HepG2 (cell line): ENCODE results near the gene IRF2BPL. TPM values are rescaled to one million over a fixed set of nuclear protein-coding genes. Genes with fewer than 3 reads are reported as not detected.

Experiments
- BATF2 ChIP-seq: sonication (generic); formaldehyde crosslinking; IDR thresholded peaks from 2 replicates; pipeline ENCODE4 v1.8.0; 2022; ENCODE audit warnings: mild to moderate bottlenecking, missing genetic modification reagents, moderate library complexity
- EP300 ChIP-seq, 3 experiments: sonication (generic) in 1 of 3; formaldehyde crosslinking in 1 of 3; IDR thresholded peaks; 2 replicates each; pipeline versions ENCODE4 v1.5.1 to v1.6.1; 2011 to 2020; ENCODE audit warnings: low read depth in 2 of 3, low read length in 2 of 3, borderline replicate concordance in 1 of 3, improper control_type of control experiment in 1 of 3, mild to moderate bottlenecking in 1 of 3, missing genetic modification reagents in 1 of 3, moderate library complexity in 1 of 3
- FLYWCH1 ChIP-seq: sonication (generic); formaldehyde crosslinking; IDR thresholded peaks from 2 replicates; pipeline ENCODE4 v1.8.1; 2023; ENCODE audit warnings: mild to moderate bottlenecking, missing genetic modification reagents
- HNF1B ChIP-seq: sonication (generic); formaldehyde crosslinking; IDR thresholded peaks from 2 replicates; pipeline ENCODE4 v1.5.1; 2020; ENCODE audit warnings: mild to moderate bottlenecking, moderate library complexity, missing genetic modification reagents
- HOXA5 ChIP-seq: sonication (generic); formaldehyde crosslinking; IDR thresholded peaks from 2 replicates; pipeline ENCODE4 v1.4.0; 2020; ENCODE audit warnings: missing genetic modification reagents
- KAT8 ChIP-seq: IDR thresholded peaks from 2 replicates; pipeline ENCODE4 v1.6.1; 2016; ENCODE audit warnings: missing genetic modification reagents, missing compliant biosample characterization
- KLF6 ChIP-seq: IDR thresholded peaks from 2 replicates; pipeline ENCODE4 v1.8.0; 2016; ENCODE audit warnings: missing biosample characterization, missing genetic modification reagents
- MAX ChIP-seq: IDR thresholded peaks from 2 replicates; pipeline ENCODE4 v1.6.1; 2012; ENCODE audit warnings: inconsistent platforms
- MEIS1 ChIP-seq: sonication (generic); formaldehyde crosslinking; IDR thresholded peaks from 2 replicates; pipeline ENCODE4 v1.9.0; 2021; ENCODE audit warnings: mild to moderate bottlenecking, missing genetic modification reagents, moderate library complexity, borderline replicate concordance
- MIER3 ChIP-seq: IDR thresholded peaks from 2 replicates; pipeline ENCODE4 v1.6.1; 2016; ENCODE audit warnings: missing compliant biosample characterization, borderline replicate concordance
- MYC ChIP-seq: sonication (generic); formaldehyde crosslinking; IDR thresholded peaks from 2 replicates; pipeline ENCODE4 v1.9.0; 2021; ENCODE audit warnings: missing genetic modification reagents, borderline replicate concordance
- PHB2 ChIP-seq: fragments of 450-650 bp; IDR thresholded peaks from 2 replicates; pipeline ENCODE4 v1.6.1; 2018; ENCODE audit not compliant: partially characterized antibody
- PHF5A ChIP-seq: IDR thresholded peaks from one replicate; pipeline ENCODE4 v1.6.1; 2018; ENCODE audit warnings: low read depth, missing genetic modification reagents; ENCODE audit not compliant: unreplicated experiment
- RFXANK ChIP-seq: IDR thresholded peaks from 2 replicates; pipeline ENCODE4 v1.6.1; 2016
- SALL2 ChIP-seq: sonication (generic); formaldehyde crosslinking; IDR thresholded peaks from 2 replicates; pipeline ENCODE4 v1.8.1; 2023; ENCODE audit warnings: mild to moderate bottlenecking, missing genetic modification reagents, inconsistent platforms
- SCMH1 ChIP-seq: sonication (generic); formaldehyde crosslinking; IDR thresholded peaks from 2 replicates; pipeline ENCODE4 v1.9.0; 2021; ENCODE audit warnings: missing genetic modification reagents, mild to moderate bottlenecking, borderline replicate concordance
- SKIL ChIP-seq: sonication (generic); formaldehyde crosslinking; IDR thresholded peaks from 2 replicates; pipeline ENCODE4 v1.8.0; 2022; ENCODE audit warnings: missing genetic modification reagents, mild to moderate bottlenecking, moderate library complexity, borderline replicate concordance
- ZFX ChIP-seq: sonication (generic); formaldehyde crosslinking; IDR thresholded peaks from 2 replicates; pipeline ENCODE4 v1.4.0; 2020; ENCODE audit warnings: mild to moderate bottlenecking, low read depth, missing genetic modification reagents, moderate library complexity
- ZNF235 ChIP-seq: sonication (generic); formaldehyde crosslinking; IDR thresholded peaks from 2 replicates; pipeline ENCODE4 v1.8.1; 2023; ENCODE audit warnings: mild to moderate bottlenecking, missing genetic modification reagents, borderline replicate concordance
- ZNF326 ChIP-seq: sonication (generic); formaldehyde crosslinking; IDR thresholded peaks from 2 replicates; pipeline ENCODE4 v1.4.0; 2020; ENCODE audit warnings: missing genetic modification reagents, borderline replicate concordance
- ZNF451 ChIP-seq: sonication (generic); formaldehyde crosslinking; IDR thresholded peaks from 2 replicates; pipeline ENCODE4 v1.5.0; 2020; ENCODE audit warnings: mild to moderate bottlenecking, missing genetic modification reagents
- ZNF737 ChIP-seq: sonication (generic); formaldehyde crosslinking; IDR thresholded peaks from 2 replicates; pipeline ENCODE4 v1.5.0; 2020; ENCODE audit warnings: missing genetic modification reagents, mild to moderate bottlenecking, borderline replicate concordance
- ZNF83 ChIP-seq: sonication (generic); formaldehyde crosslinking; IDR thresholded peaks from 2 replicates; pipeline ENCODE4 v1.4.0; 2020; ENCODE audit warnings: missing genetic modification reagents, mild to moderate bottlenecking, borderline replicate concordance
- ZNF878 ChIP-seq: sonication (generic); formaldehyde crosslinking; IDR thresholded peaks from 2 replicates; pipeline ENCODE4 v1.8.1; 2023; ENCODE audit warnings: mild to moderate bottlenecking, missing genetic modification reagents, moderate library complexity
- polyA plus RNA-seq, 8 experiments: library from polyadenylated mRNA; depleted of rRNA in 3 of 8; stranded (reverse) in 7 of 8; unstranded in 1 of 8; fragments of >200 nt; fragmentation: Illumina TruSeq in 4 of 8; extraction: Trizol in 4 of 8; gene quantifications; 2 replicates each; pipeline versions ENCODE4 v1.2.1 to v1.2.3, GENCODE V29; 2011 to 2016; ENCODE audit warnings: low read depth in 4 of 8, missing spikeins in 1 of 8, mixed read lengths in 1 of 8; ENCODE audit not compliant: insufficient read depth in 1 of 8
- total RNA-seq, 5 experiments: library from RNA; depleted of rRNA; stranded (reverse); fragments of >200 nt; fragmentation: Illumina TruSeq; extraction: Trizol; gene quantifications; 2 replicates each; pipeline ENCODE4 v1.2.3, GENCODE V29; 2016; ENCODE audit warnings: low read depth in 1 of 5

The IRF2BPL gene
- total and polyA plus RNA-seq, 2 of the 13 experiments (the other 11 are each of a cell fraction or from before 2014, with no cell fraction given), result 6.6 to 8.4 TPM

GRCh38 chr14:77040059-77040740 is 11.7 kb upstream of the IRF2BPL start (continued):
- TF ChIP-seq HNF1B (peak; percentile 84), PHF5A (CRISPR knock-in tag) (peak; percentile 66), PHB2 (no peak), ZNF878 (CRISPR knock-in tag) (no peak), MEIS1 (peak; percentile 83), ZNF235 (CRISPR knock-in tag) (no peak), ZNF451 (CRISPR knock-in tag) (no peak), MIER3 (CRISPR knock-in tag) (no peak; the same call in 1 of the 2 replicates), SCMH1 (no peak), ZNF326 (CRISPR knock-in tag) (no peak), SKIL (CRISPR knock-in tag) (0 out of 2 replicates have a peak, but pooled peaks have one; percentile 39), MYC (CRISPR knock-in tag) (no peak), BATF2 (no peak), HOXA5 (CRISPR knock-in tag) (0 out of 2 replicates have a peak, but pooled peaks have one; percentile 63), EP300 (IDR thresholded peaks at IDR 0.05; ENCODE audit: low read depth in 2 of 2, low read length in 2 of 2) (peak; percentile 47 to 68; a peak in 3 of 4 replicates), EP300 (CRISPR knock-in tag; IDR thresholded peaks at IDR 0.05; ENCODE audit: borderline replicate concordance) (peak; percentile 45; the same call in 1 of the 2 replicates), RFXANK (CRISPR knock-in tag) (peak; percentile 84; the same call in 1 of the 2 replicates), FLYWCH1 (CRISPR knock-in tag) (no peak), MAX (peak; percentile 26; the same call in 1 of the 2 replicates), SALL2 (CRISPR knock-in tag) (no peak), ZNF737 (CRISPR knock-in tag) (no peak), ZNF83 (CRISPR knock-in tag) (no peak), KAT8 (CRISPR knock-in tag) (0 out of 2 replicates have a peak, but pooled peaks have one; percentile 23), KLF6 (CRISPR knock-in tag) (no peak), ZFX (CRISPR knock-in tag) (peak; percentile 51)
